Nucleus accumbens (tissue), 56 donors: Measurements from ENCODE around the gene PROK1.
A peak's percentile ranks its signal among the peaks of the same experiment; 100 is the strongest.

Source experiments
- DNase-seq, 56 donors: peaks; one replicate each; lab custom pipeline; 2025; lab: John Stamatoyannopoulos, UW

The PROK1 gene

DNA sequence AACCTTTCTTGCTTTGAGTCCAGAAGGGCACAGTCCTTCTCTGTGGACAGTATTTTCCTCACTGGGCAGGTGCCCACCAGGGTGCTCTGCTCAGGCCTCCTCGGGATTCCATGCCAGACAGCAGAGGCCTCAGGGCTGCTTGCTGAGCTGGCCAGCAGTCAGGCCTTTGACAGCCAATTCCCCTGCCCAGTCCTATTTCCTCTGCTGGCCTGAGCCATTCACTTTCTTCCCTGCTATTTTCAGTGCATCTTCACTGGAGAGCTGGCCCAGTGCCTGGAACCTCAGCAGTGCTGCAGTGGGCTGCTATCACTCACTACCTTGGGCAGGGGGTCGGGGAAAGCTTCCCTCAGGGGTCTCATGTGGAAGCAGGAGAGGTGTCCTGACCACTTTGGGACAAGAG lies 34.8 kb downstream of the PROK1 start:
- no peak for DNase-seq

DNA sequence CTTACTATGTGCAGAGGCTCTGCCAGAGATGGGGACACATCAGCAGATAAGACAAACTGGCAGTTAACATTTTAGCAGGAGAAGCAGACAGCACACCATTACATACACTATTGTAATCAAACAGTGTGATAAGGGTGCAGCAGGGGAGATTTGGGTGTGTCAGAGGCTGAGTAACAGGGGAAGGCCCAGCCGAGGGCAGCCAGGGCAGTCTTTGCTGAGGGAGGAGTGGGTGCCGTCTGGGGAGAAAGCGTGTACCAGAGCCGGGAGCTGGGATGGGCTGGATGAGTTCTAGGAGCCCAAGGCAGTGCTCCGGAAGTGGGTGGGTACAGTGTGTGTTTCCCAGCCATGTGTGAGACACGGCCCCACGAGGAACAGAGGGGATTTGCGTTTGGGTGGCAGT lies 36.8 kb downstream of the PROK1 start:
- no peak for DNase-seq

DNA sequence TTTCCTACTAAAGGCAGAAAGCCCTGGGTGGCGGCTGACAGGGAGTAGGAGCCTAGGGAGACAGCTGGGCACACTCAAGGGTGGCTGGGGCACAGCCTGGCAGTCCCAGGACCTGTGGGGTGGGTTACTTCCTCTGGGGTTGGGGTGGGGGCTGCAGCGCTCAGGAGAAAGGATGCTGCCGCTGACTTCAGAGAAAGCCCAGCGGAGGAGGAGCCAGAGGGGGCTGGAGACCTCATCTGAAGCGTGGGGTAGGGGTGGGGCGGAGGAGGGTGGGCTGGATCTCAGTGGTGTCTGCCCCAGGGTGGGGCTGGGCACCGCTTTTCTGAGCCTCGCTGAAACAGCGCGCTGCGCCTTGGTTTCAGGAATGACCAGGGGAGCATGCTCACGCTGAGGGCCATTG lies 37.2 kb downstream of the PROK1 start:
- DNase-seq: no peak

DNA sequence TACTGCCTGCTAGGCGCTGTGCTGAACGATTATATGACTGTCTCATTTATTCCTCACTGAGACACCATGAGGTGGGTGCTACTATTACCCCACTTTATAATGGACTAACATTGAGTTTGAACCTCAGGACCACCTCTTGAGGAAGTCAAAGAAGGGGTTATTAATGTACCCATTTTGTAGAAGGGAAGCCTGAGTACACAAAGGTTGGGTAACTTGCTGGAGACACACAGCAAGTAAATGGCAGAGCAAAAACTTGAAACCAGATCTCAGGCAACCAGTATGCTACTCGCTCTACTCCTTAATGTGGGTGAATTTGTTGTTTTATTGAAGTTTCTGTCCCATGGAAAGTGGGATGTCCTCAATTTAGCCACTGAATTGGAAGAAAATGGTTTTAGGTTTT lies 37.9 kb downstream of the PROK1 start:
- no peak for DNase-seq

DNA sequence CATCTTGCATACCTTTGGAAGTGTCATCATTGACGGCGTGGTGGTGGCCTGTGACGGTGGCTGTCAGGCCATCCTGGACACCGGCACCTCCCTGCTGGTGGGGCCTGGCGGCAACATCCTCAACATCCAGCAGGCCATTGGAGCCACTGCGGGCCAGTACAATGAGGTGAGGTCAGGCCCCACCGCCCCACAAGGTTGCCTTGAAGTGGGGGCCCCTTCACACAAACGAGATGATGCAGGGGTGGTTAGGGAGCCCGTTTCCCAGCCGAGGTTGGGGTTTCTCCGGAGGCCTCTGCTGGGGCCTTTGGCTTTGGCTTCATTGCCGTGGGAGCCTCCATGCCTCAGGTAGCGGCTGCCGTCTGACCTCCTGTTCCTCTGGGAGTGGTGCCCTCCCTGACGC lies 38.5 kb downstream of the PROK1 start:
- DNase-seq: no peak

DNA sequence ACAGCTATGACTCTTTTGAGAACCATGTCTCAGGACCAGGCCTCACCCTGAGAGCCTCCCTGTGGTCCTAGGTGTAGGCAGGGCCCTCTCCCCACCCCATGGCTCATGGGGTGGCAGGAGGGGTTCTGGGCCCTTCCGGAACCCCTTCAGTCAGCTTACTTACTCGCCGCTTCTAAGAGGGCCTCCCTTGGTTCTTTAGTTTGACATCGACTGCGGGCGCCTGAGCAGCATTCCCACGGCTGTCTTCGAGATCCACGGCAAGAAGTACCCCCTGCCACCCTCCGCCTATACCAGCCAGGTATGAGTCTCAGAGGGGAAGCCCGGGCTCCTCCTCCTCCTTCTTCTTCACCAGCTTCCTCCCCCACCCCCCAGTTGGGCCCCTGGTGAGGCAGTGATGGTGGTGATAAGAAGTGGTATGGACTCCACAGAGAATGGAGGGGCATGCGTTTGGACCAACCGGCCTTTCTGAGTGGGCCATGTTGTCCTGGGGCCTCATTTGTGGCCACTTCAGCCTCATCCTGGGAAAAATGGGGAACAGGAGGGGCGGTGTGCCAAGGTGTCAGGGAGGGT lies 39.1 kb downstream of the PROK1 start:
- DNase-seq: no peak

DNA sequence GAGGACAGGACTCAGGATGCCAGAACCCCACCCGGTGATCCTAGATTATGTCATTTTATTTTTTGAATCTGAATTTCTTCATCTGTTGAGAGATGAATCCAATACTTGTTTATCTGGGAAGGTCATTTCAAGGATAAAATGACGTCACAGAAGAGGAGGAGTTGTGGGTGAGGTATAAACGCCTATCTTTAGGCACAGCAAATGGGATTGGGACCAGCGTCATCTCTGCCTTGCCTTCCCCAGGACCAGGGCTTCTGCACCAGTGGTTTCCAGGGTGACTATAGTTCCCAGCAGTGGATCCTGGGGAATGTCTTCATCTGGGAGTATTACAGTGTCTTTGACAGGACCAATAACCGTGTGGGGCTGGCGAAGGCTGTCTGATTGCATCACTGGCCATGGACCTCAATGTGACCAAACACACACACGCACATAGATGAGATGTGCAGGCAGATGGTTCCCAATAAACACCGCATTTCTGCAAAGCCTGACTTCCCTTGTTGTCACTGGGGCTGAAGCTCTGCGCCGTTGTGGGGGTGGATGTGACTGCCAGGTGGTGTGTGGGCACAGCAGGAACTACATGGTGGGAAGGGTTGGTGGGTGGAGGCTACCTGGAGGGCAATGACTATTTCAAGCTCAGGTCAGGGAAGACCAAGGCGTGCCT lies 40.0 kb downstream of the PROK1 start:
- peak in 13 of 56 donors; percentile 14 to 76 (median 46) for DNase-seq

DNA sequence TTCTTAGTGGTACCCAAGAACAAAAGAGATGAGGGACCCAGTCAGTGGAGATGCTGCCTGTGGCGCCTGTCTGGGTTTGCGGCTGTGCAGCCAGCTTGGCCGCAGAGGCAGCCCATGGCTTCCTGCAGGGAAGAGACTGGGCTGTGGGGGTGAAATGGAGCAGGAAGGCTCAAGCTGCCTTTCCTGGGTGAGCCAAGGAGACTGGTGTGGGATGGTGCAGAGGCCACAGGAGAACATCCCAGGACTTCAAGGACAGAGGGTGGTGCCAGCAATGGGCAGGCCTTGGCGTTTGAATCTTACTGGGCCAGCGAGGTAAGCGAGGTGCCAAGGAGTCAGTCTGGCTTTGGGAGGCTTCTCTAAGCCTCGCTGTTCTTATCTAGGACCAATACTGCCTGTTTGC lies 41.6 kb downstream of the PROK1 start:
- DNase-seq: no peak

DNA sequence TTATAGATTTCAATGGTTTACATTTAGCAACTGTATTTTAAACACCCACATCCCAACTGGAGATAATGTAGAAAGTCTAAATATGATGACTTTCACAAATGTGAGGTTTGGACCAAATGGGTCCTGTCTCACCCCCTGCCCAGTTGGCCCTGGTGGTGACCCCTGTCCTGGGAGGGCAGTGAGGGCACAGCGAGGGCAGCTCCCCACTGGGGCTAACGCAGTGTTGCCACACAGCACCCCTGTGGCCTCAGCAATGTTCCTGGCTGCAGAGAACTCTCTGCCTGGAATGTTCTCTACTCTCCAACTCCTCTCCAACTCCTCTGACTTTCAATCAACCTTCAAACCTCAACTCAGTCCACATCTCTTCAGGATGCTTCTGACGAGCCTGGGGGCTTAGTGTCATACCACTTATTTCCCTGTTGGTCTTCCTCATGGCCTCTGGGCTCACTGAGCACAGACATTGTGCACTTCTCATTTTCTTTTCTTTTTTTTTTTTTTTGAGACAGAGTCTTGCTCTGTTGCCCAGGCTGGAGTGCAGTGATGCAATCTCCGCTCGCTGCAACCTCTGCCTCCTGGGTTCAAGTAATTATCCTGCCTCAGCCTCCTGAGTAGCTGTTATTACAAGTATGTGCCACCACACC lies 42.2 kb downstream of the PROK1 start:
- DNase-seq: no peak

DNA sequence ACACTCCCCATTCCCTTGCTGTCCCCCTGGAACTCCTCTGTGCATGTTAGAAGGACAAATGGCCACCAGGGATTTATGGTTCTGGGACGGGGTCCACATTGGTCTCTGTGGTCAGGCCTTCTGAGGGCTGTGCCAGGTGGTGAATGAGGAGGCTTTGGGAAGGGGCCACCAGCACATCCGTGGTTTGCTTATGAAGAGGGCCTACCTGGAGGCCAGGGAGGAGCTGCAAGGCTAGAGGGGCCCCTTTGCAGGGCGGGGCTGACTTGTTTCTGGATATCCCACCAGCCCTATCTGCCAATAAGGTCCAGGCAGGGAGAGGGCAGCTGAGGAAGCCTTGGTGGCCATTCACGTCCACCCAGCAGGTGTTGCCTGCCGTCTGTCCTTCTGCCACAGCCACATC lies 43.1 kb downstream of the PROK1 start:
- DNase-seq: no peak

DNA sequence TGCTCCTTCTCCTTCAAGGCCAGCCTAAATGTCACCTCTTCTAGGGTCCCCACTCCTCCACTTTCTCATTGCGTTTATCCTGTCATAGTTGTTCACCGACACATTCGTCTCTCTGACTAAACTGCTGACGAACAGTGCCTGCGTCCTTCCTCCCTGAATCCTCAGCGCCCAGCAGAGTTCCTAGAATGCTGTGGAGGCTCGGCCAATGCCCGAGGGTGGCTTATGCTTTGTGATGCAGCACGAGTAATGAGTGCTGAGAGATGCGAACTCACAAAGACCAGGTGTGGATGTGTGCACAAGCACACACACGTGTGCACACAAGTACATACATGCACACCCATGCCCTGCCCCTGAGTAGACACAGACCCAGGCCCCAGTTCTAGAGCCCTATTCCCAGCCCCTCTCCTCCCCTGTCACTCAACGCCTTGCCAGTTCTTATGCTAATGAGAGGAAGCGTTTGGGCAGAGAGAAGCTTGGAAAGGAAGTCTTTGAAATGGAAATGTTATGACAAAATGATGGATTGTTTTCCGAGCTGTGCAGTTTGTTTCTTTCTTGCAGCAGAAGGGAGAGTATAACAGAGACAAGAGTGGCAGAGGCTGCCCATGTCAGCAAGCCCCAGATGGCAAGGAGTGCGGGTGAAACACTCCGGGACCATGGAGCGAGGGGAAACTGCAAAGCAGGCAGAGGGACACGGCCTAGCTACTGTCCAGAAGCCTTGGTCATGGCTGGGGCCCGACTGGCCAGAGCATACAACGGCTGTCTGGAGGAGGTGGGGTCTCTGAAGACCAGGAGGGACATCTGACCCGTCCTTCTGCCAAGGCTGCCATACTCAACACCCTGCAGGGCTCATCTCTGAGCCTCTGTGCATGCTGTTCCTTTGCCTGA lies 43.8 kb downstream of the PROK1 start:
- no peak for DNase-seq

DNA sequence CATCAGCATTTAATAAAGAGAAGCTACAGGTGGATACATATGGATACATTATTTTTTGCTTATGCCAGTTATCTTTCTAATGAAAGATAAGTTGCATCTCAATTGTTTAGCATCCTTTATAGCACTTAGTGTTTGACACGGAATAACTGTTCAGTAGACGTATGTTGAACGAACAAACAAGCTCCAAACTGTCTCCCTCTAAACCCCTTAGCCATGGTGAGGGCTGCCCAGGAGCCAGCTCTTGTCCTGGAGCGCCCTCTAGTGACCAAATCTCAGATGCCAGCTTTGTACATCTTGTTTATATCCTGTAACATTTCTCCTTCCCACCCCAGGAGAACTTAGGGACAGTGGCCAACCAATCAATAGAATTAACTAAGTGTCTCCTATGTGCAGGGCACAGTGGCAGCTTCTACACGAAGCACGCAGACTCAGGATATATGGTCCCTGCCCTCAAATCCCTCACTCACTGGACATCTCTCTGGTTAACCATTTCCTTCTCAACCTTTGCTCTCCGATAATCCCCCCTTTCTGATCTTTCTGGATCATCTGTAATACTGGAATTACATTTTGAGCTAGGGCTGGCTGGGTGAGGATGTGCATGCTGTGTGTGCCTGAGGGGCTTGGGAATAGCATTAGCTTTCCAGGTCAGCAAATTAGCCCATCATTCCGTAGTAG lies 45.1 kb downstream of the PROK1 start:
- DNase-seq: peak in 51 of 56 donors; percentile 5 to 92 (median 56)

DNA sequence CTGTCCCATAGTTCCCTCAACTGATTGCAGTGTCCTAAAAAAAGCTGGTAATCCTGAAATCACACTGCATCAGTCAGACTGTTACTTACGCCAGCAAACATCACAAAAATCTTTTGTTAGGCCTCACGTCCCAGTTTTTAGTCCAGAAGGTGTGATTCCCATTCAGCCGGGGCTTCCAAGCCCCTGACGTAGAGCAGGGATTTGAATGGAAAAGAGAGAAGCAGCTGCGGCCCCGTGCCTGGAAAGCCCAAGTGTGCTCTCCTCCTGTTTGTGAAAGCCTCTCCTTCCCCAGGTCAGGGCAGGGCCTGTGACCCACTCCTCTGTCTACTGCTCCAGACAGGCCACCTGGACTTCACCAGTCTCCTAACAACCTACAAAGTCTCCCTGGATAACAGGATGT lies 47.3 kb downstream of the PROK1 start:
- no peak for DNase-seq

DNA sequence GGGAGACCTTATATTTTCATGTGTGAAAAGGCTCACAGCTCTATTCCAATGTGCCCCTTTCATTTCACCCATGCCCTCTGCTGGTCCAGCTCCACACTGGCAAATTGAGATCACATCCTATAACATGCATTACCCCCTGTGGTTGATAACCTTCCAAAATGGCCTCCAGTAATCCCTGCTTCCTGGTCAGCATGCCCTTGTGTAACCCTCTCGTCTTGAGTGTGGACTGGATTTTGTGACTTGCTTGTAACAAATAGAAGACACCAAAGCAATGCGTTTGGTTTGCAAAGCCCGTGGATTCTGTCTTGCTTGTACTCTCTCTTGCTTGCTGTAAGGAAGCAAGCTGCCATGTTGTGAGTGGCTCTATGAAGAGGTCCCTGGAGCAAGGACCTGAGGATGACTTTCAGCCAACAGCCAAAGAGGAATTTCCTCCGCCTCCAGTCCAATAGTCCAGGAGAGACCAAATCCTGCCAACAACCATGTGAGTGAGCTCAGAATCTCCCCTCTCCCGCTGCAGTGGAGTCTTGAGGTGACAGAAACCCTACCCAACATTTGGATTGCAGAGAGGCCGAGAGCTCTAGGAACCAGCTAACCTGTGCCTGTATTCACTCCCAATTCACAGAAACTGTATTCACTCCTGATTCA lies 50.7 kb downstream of the PROK1 start:
- DNase-seq: no peak

DNA sequence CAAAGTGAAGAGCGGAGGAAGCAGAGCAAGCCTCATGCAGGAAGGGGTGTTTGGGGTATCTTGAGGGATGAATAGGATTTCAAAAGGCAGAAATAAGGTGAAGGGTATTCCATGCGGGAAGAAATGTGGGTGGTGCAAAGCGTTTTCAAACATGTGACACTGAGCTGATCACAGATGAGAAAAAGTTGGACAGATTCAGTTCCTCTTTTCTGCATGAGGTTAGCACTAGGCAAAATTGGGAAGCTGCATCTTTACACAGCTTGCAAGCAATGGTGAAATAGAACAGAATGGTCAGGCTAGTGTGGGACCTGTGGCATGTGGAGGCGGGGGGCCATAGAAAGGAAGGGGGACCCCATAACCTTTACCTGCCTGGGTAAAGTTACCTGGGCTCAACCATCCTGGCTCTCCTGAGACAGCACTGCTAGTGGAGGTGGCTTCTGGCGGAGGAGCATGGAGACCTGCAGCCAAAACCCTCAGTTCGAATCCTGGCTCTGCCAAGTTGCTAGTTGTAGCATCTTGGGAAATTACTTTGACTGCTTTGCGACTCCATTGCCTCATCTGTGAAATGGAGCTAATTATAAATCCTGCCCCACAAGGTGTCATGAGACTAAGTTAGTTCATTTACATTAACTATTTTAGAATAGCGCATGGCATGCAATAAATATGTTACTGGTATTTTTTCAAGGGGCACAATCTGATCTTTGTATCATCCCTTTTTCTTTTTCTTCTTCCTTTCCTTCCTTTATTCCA lies 51.6 kb downstream of the PROK1 start:
- DNase-seq: no peak

DNA sequence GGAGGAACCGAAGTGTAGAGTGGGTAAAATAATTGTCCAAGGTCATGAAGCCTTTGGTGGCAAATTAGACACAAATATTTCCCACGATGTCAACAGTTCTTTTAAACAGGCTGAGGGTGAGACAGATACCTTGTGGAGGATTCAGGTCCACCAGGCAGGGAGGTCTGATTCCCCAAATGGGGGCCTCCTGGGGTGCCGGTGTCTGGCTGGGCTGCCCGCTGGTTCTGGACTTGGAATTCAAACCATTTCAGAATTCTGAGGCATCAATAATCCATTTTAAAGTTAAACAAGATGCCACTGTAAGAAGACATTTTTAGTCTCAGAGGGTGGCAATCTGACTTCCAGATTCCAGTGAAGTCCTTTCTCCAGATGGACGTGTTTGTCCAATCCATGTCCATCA lies 52.5 kb downstream of the PROK1 start:
- DNase-seq: no peak

DNA sequence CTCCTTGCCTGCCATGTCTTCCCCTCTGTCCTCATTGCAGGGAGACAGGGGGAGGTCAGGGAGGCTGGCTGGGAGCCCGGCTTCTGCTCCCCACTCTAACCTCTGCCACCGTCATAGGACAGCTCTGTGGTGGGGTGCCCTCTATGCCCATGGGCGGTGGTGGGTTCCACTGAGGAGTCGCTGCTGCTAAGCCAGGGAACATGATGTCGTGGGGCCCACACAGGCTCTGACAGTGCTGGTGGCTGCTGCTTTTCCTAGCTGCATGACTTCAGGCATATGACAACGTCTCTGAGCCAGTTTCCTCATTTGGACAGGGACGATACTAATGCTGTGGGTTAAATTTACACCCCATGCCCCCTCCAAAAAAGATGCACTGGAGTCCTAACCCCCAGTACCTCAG lies 53.3 kb downstream of the PROK1 start:
- DNase-seq: no peak

DNA sequence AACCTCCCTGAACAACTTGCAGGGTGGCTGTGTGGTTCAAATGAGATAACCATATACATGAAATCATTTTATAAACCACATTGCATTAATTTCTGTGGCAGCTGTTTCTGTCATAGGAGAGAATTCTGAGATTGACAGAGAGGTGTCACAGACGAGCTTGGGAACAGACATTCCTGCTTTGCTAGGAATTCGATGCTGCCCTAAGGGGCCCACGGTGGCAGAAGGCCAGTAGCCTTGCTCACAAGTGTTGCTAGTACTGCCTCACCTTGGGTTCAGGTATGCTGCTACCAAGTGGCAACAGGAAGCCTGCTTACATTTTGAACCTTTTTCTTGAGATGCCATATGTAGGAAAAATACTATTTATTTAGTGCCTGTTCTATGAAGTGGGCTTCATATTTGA lies 54.6 kb downstream of the PROK1 start:
- DNase-seq: no peak

DNA sequence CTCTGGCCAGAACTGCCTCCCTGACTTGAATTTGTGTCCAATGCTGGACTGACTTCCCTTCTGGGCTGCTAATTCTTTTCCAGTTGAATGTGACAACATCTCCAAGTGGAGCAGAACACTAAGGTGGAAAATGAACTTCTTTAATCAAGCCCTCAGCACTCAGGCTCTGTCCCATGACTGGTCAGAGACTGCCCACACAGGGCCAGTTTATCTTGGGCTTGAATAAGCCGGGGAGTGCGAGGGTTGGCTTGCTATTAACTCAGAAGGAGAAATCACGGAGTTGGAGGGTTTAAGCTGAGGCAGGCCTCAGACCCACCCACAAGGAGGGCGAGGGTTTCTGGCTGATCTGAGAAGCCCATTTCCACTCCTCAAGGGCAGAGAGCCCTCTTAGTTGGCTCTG lies 55.6 kb downstream of the PROK1 start:
- no peak for DNase-seq
